D721Med (cell line): ENCODE data around the gene BRD7.

Source experiments
- DNase-seq: peaks from one replicate; pipeline ENCODE4 v3.0.0; 2011; ENCODE audit warnings: low spot score; ENCODE audit not compliant: insufficient read length
- FAIRE-seq: peaks from 2 replicates; lab custom pipeline; 2011; peaks lifted over from hg19 to GRCh38; lab: Jason Lieb, UNC
- TF ChIP-seq, protein P1 (sequence below): IDR thresholded peaks from 2 replicates; pipeline ENCODE4 v1.5.1; 2012; ENCODE audit warnings: mild to moderate bottlenecking, control low read depth; ENCODE audit not compliant: insufficient read depth; ENCODE audit errors: missing control alignments

BRD7 gene

DNA sequence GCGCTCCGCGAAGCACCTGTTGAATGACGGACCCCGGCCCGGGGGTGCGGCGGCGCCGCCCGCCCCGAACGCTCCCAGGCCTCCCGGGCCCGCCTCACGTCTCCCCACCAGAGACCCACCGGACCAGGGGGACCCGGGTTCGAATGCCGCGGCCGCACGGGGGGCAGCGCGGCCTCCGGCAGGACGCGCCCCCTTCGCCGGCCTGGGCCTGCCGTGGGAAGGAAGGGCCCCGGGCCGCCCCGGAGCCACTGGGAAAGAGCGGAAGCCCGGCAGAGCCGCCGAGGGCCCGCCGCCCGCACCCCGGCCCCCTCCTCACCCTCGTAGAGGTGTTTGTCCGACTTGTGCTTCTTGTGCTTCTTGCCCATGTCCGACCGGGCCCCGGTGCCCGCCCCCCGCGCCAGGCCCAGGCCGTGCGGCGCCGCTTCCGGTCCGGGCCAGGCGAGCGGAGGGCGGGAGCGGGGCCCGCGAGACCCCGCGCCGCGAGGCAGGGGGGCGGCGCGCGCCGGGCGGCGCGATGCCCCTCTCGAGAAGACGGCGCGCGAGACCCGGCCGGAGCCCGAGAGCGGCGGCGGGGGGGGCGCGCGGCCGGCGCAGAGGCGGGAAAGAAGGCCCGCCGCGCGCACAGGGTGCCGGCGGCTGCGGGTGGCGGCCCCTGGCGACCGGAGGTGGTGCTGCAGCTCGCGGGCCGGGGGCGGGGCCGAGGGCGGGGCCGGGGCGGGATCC lies at the start of gene BRD7:
BRD7 (minus strand) TSS at position 579 of the 723 bp plus-strand sequence; CDS start at position 365, 214 bp downstream.
- no peak for FAIRE-seq
- TF ChIP-seq, protein P1, sequence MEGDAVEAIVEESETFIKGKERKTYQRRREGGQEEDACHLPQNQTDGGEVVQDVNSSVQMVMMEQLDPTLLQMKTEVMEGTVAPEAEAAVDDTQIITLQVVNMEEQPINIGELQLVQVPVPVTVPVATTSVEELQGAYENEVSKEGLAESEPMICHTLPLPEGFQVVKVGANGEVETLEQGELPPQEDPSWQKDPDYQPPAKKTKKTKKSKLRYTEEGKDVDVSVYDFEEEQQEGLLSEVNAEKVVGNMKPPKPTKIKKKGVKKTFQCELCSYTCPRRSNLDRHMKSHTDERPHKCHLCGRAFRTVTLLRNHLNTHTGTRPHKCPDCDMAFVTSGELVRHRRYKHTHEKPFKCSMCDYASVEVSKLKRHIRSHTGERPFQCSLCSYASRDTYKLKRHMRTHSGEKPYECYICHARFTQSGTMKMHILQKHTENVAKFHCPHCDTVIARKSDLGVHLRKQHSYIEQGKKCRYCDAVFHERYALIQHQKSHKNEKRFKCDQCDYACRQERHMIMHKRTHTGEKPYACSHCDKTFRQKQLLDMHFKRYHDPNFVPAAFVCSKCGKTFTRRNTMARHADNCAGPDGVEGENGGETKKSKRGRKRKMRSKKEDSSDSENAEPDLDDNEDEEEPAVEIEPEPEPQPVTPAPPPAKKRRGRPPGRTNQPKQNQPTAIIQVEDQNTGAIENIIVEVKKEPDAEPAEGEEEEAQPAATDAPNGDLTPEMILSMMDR: peak; percentile 45
- DNase-seq: no peak

- FAIRE-seq (no peak), DNase-seq (no peak)
- TF ChIP-seq, protein P1: no peak
Observed at GRCh38 chr16:50416388-50416787, 47.6 kb upstream of the BRD7 start.

GRCh38 chr16:50414152-50414551 lies 45.4 kb upstream of the BRD7 start:
- TF ChIP-seq, protein P1: no peak
- FAIRE-seq (no peak), DNase-seq (no peak)

GRCh38 chr16:50411034-50411433 lies 42.2 kb upstream of the BRD7 start:
- DNase-seq (no peak), FAIRE-seq (no peak)
- TF ChIP-seq, protein P1: no peak

DNA sequence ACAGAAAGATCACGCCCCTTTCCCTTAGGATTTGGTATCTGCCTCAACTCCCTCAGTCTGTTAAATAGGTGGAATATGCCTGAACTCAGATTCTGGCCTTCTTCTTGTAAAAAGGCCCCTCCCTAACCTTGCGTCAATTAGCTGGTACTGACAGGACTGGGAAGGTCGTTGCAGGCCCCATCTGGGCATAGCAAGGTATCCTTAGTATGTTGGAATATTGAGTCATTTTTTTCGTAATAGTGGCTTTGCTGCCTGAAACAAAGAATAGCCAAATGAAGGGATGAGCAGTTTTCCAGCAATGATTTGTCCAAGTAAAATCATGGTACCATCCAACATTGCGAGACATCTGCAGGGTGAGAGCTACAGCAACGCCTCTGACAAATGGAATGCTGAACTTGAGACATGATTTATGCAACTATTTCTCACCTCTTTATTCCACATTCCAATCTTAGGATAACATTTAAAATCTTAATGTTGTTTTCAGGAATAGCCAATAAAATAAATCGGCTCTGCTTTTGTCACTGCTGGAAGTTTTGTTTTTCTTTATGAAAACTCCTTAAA lies 39.3 kb upstream of the BRD7 start:
- FAIRE-seq (no peak), DNase-seq (no peak)
- TF ChIP-seq, protein P1: no peak

GRCh38 chr16:50407351-50407750 lies 38.6 kb upstream of the BRD7 start:
- FAIRE-seq (no peak), DNase-seq (no peak)
- TF ChIP-seq, protein P1: no peak

DNA sequence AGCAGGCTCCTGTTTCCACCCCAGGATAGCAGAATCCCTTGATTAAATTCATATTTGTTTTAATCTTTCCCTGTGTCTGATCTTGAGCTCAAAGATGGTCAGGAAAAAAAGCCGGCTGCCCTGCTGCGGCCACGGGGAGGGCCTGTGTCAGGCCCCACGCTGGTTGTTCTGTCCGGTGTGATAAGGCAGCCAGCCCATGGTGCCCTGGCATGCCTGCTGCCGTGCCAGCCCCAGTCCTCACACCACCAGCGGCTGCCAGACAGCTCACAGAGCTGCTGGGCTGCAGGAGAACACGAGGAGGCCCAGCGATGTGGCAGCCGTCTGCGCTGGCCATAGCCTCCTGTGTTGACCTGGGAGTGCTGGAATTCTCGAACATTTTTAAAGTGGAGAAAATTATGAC lies 34.7 kb upstream of the BRD7 start:
- DNase-seq: no peak
- TF ChIP-seq, protein P1: no peak
- no peak for FAIRE-seq
